Ovary (tissue), 9 donors: ENCODE measurements around the gene UBE2N. TPM values are rescaled to one million over a fixed set of nuclear protein-coding genes. Genes with fewer than 3 reads are reported as not detected.

Experiments used
- DNase-seq, 5 donors: peaks; one replicate each; pipeline ENCODE4 v3.0.0-alpha.2; 2019 to 2020
- H3K27ac ChIP-seq, 2 donors: fragments of 200-600 bp; one replicate each; pipeline versions ENCODE4 v1.5.1 to v1.8.0; 2019 to 2022
- H3K27me3 ChIP-seq: fragments of 200-600 bp; one replicate; pipeline ENCODE4 v1.8.0; 2022
- H3K36me3 ChIP-seq: fragments of 200-600 bp; sonication (generic); one replicate; pipeline ENCODE4 v1.5.1; 2019
- H3K4me1 ChIP-seq: one replicate; pipeline ENCODE4 v1.8.1; 2013; ENCODE audit warnings: mild to moderate bottlenecking, moderate library complexity; ENCODE audit not compliant: insufficient read depth
- H3K4me3 ChIP-seq: fragments of 200-600 bp; sonication (generic); one replicate; pipeline ENCODE4 v1.5.1; 2017
- H3K9me3 ChIP-seq, 2 donors: fragments of 200-600 bp in 1 of 2; sonication (generic) in 1 of 2; one replicate each; pipeline versions ENCODE4 v1.5.1 to v1.8.1; 2013 to 2019; ENCODE audit warnings: mild to moderate bottlenecking in 1 of 2, moderate library complexity in 1 of 2
- CTCF ChIP-seq, 3 donors: fragments of 450-650 bp in 2 of 3; fragments of 200-600 bp in 1 of 3; IDR thresholded peaks; one replicate each; pipeline versions ENCODE4 v1.5.1 to v1.8.0; 2016 to 2022; ENCODE audit warnings: antibody characterized with exemption in 3 of 3, mild to moderate bottlenecking in 1 of 3
- EP300 ChIP-seq: sonication (generic); formaldehyde crosslinking; IDR thresholded peaks from one replicate; pipeline ENCODE4 v1.6.1; 2017; ENCODE audit warnings: antibody characterized with exemption
- POLR2A ChIP-seq: fragments of 450-650 bp; IDR thresholded peaks from one replicate; pipeline ENCODE4 v1.6.1; 2017; ENCODE audit warnings: antibody characterized with exemption, mild to moderate bottlenecking, moderate library complexity
- WGBS, 3 donors: extraction: QIAGEN DNeasy Blood & Tissue Kit in 1 of 3; methylation state at CpG; one replicate each; pipeline versions ENCODE4 v1.1.5 to v1.1.7; 2013 to 2017; 5-methylcytosine and 5-hydroxymethylcytosine counted together
- intact Hi-C, 4 donors: fragments of 100-400 bp; cut with DNase I; formaldehyde crosslinking; loops; one replicate each; pipeline versions ENCODE4 v1.11.0 to v1.15.1; 2022 to 2023
- polyA plus RNA-seq, 2 donors: library from polyadenylated mRNA; stranded (reverse); fragments of 200-250 nt in 1 of 2; fragments of 350-450 nt in 1 of 2; fragmentation: Illumina TruSeq in 1 of 2; extraction: RNeasy Lipid Tissue Mini Kit (QIAGEN cat#74804) in 1 of 2; gene quantifications; one replicate each; pipeline ENCODE4 v1.2.3, GENCODE V29; 2013 to 2014
- total RNA-seq, 7 donors: library from RNA; depleted of rRNA in 2 of 7; stranded (reverse); fragments of >200 nt in 2 of 7; fragmentation: NEBNext Ultra II Directional in 3 of 7; extraction: Animal tissue kit (Norgen Biotek cat#: 25700) in 3 of 7; gene quantifications; one replicate each; pipeline versions ENCODE4 v1.1.0 to v1.2.4, GENCODE V29; 2016 to 2023
- donor health status: DM: no; HTN: no; CAD: no; lungs with moderate emphysema.
- donor health status: DM: no; HTN: no; CAD: no.
- donor health status: Bipolar disorder and iron deficiency.
- donor health status: DM: yes; HTN: yes; CAD: no.
- donor health status: DM: no; HTN: no; CAD: no.
- donor health status: DM: yes; HTN: yes; CAD: no.

UBE2N gene
- total and polyA plus RNA-seq, 9 donors: 18.8 to 102 (median 63.3) TPM

GRCh38 chr12:93451423-93452158 lies 9.8 kb upstream of the UBE2N start:
- Histone ChIP-seq H3K27me3 (no peaks in the 10 kb centered on the region), H3K36me3 (no peaks in the 10 kb centered on the region), H3K27ac (no peak overlapping the region), H3K4me1 (no peaks in the 10 kb centered on the region), H3K9me3 (no peaks in the 10 kb centered on the region), H3K4me3 (no peak overlapping the region)
- no peak for DNase-seq
- intact Hi-C loops: no loop called here
- no peak for TF ChIP-seq CTCF (IDR thresholded peaks at IDR 0.05)
- 42 to 53% (median 44%) methylated on average over 3 of the region's 3 CpGs for WGBS, 3 donors

- WGBS, 3 donors: 75 to 86% (median 75%) methylated on average over 1 of the region's 1 CpG
- TF ChIP-seq POLR2A (no peak), CTCF (IDR thresholded peaks at IDR 0.05) (no peak), EP300 (no peak)
- Histone ChIP-seq H3K27me3 (no peaks in the 10 kb centered on the region), H3K4me3 (no peak overlapping the region), H3K4me1 (no peaks in the 10 kb centered on the region), H3K27ac (no peak overlapping the region), H3K36me3 (no peaks in the 10 kb centered on the region), H3K9me3 (no peaks in the 10 kb centered on the region)
- intact Hi-C loops: no loop called here
- DNase-seq: no peak
These were observed 7.5 kb upstream of the UBE2N start for GRCh38 chr12:93449277-93449676.

GRCh38 chr12:93448796-93449195 lies 7.0 kb upstream of the UBE2N start:
- H3K4me3 ChIP-seq: no peak overlapping the region
- H3K27me3 ChIP-seq: no peaks in the 10 kb centered on the region
- no peak overlapping the region for H3K27ac ChIP-seq
- H3K36me3 ChIP-seq: no peaks in the 10 kb centered on the region
- 71 to 74% (median 73%) methylated on average over 5 of the region's 5 CpGs for WGBS, 3 donors
- DNase-seq: no peak
- no peaks in the 10 kb centered on the region for H3K9me3 ChIP-seq
- no peak for TF ChIP-seq EP300
- TF ChIP-seq CTCF (IDR thresholded peaks at IDR 0.05): no peak
- TF ChIP-seq POLR2A: no peak
- no peaks in the 10 kb centered on the region for H3K4me1 ChIP-seq
- intact Hi-C loops: no loop called here

GRCh38 chr12:93447555-93448290 lies 6.0 kb upstream of the UBE2N start:
- TF ChIP-seq CTCF (IDR thresholded peaks at IDR 0.05): no peak
- TF ChIP-seq POLR2A: no peak
- TF ChIP-seq EP300: no peak
- H3K36me3 ChIP-seq: no peaks in the 10 kb centered on the region
- intact Hi-C loops: no loop called here
- no peaks in the 10 kb centered on the region for H3K4me1 ChIP-seq
- no peak overlapping the region for H3K4me3 ChIP-seq
- DNase-seq: no peak
- no peak overlapping the region for H3K27ac ChIP-seq
- H3K27me3 ChIP-seq: no peaks in the 10 kb centered on the region
- 71 to 76% (median 74%) methylated on average over 4 of the region's 4 CpGs for WGBS, 3 donors
- no peaks in the 10 kb centered on the region for H3K9me3 ChIP-seq
